Thyroid gland (tissue), 4 donors: Measurements from ENCODE around the gene CLCN5.
A peak's percentile ranks its signal among the peaks of the same experiment; 100 is the strongest.

ENCODE experiments used
- CTCF ChIP-seq, 6 experiments: fragments of 200-600 bp in 3 of 6; fragments of 450-650 bp in 3 of 6; sonication (generic) in 3 of 6; IDR thresholded peaks; one replicate each; pipeline ENCODE4 v1.5.1; 2016 to 2019; ENCODE audit warnings: antibody characterized with exemption in 6 of 6, mild to moderate bottlenecking in 2 of 6, inconsistent platforms in 1 of 6, moderate library complexity in 1 of 6
- POLR2A ChIP-seq, 2 donors: fragments of 450-650 bp; IDR thresholded peaks; one replicate each; pipeline ENCODE4 v1.6.1; 2017; ENCODE audit warnings: antibody characterized with exemption in 2 of 2, mild to moderate bottlenecking in 2 of 2, moderate library complexity in 1 of 2

- TF ChIP-seq CTCF (IDR thresholded peaks at IDR 0.05): peak in 5 of 6 experiments; percentile 15 to 47 (median 36)
- no peak for TF ChIP-seq POLR2A (IDR thresholded peaks at IDR 0.05)
Observed at GRCh38 chrX:49876750-49877149, 45.6 kb upstream of the CLCN5 start.
